LHCN-M2 (cell line): ENCODE results near the gene NCK2. TPM values are rescaled to one million over a fixed set of nuclear protein-coding genes. Genes with fewer than 3 reads are reported as not detected.

Experiments
- DNase-seq: peaks from one replicate; pipeline ENCODE4 v3.0.0-alpha.2; 2012; ENCODE audit warnings: low read depth
- total RNA-seq: library from RNA; depleted of rRNA; stranded (reverse); fragments of >200 nt; gene quantifications from 2 replicates; pipeline ENCODE4 v1.2.3, GENCODE V29; 2014

NCK2 gene
- total RNA-seq, 1 experiment from 2014 or later = 25.0 TPM

GRCh38 chr2:105870062-105870461 is 125.3 kb downstream of the NCK2 start:
- DNase-seq = no peak

GRCh38 chr2:105870858-105871257 is 126.1 kb downstream of the NCK2 start:
- DNase-seq = no peak

- DNase-seq = no peak
Measured at GRCh38 chr2:105872142-105872728, 127.5 kb downstream of the NCK2 start.

- DNase-seq = no peak
Measured at GRCh38 chr2:105872830-105873229, 128.1 kb downstream of the NCK2 start.

- no peak for DNase-seq
Measured at GRCh38 chr2:105873281-105873680, 128.6 kb downstream of the NCK2 start.

GRCh38 chr2:105873721-105874120 is 129.0 kb downstream of the NCK2 start:
- DNase-seq = peak; percentile 84

- DNase-seq = no peak
Measured at GRCh38 chr2:105874466-105874865, 129.8 kb downstream of the NCK2 start.

- DNase-seq = peak; percentile 15
Measured at GRCh38 chr2:105875241-105875640, 130.5 kb downstream of the NCK2 start.

GRCh38 chr2:105876191-105876590 is 131.5 kb downstream of the NCK2 start:
- no peak for DNase-seq

GRCh38 chr2:105877945-105878344 is 133.2 kb downstream of the NCK2 start:
- no peak for DNase-seq

- no peak for DNase-seq
Measured at GRCh38 chr2:105879106-105879802, 134.5 kb downstream of the NCK2 start.

GRCh38 chr2:105879803-105880300 is 135.1 kb downstream of the NCK2 start:
- no peak for DNase-seq

GRCh38 chr2:105880637-105881036 is 135.9 kb downstream of the NCK2 start:
- DNase-seq = no peak

- DNase-seq = no peak
Measured at GRCh38 chr2:105881286-105882136, 136.8 kb downstream of the NCK2 start.

- no peak for DNase-seq
Measured at GRCh38 chr2:105882341-105882740, 137.6 kb downstream of the NCK2 start.

GRCh38 chr2:105882920-105883435 is 138.3 kb downstream of the NCK2 start:
- DNase-seq = no peak

- DNase-seq = no peak
Measured at GRCh38 chr2:105883911-105884694, 139.4 kb downstream of the NCK2 start.

- peak; percentile 60 for DNase-seq
Measured at GRCh38 chr2:105885456-105885855, 140.7 kb downstream of the NCK2 start.

GRCh38 chr2:105886029-105886454 is 141.3 kb downstream of the NCK2 start:
- peak; percentile 24 for DNase-seq

- no peak for DNase-seq
Measured at GRCh38 chr2:105886687-105887086, 142.0 kb downstream of the NCK2 start.

- DNase-seq = no peak
Measured at GRCh38 chr2:105887256-105887655, 142.5 kb downstream of the NCK2 start.
